Neural cell (in vitro differentiated cells): ENCODE measurements around the gene NDUFAF2. TPM values are rescaled to one million over a fixed set of nuclear protein-coding genes. Genes with fewer than 3 reads are reported as not detected.

ENCODE experiments used
- H2AFZ ChIP-seq: fragments of 200-600, 300-800 bp; sonication (generic), shearing (Covaris generic); 2 replicates; pipeline ENCODE4 v1.6.0; 2014; ENCODE audit warnings: low read depth, mild to moderate bottlenecking, antibody characterized with exemption, low read length, moderate library complexity
- H3F3A ChIP-seq: fragments of 200-600 bp; shearing (Covaris generic); 2 replicates; pipeline ENCODE4 v1.6.1; 2016; ENCODE audit warnings: mild to moderate bottlenecking, moderate library complexity, mixed read lengths, antibody characterized with exemption, low read length; ENCODE audit not compliant: insufficient read depth, poor library complexity, severe bottlenecking
- H3K27ac ChIP-seq: fragments of 200-600, 300-800 bp; sonication (generic), shearing (Covaris generic); 2 replicates; pipeline ENCODE4 v1.5.1; 2014; ENCODE audit warnings: mild to moderate bottlenecking, low read length, moderate library complexity
- H3K27me3 ChIP-seq: fragments of 300-800, 200-600 bp; sonication (generic), shearing (Covaris generic); 2 replicates; pipeline ENCODE4 v1.6.0; 2014; ENCODE audit warnings: mild to moderate bottlenecking, low read depth, low read length, moderate library complexity; ENCODE audit not compliant: insufficient read depth
- H3K36me3 ChIP-seq: fragments of 300-800, 200-600 bp; sonication (generic), shearing (Covaris generic); 2 replicates; pipeline ENCODE4 v1.5.1; 2014; ENCODE audit warnings: mild to moderate bottlenecking, antibody characterized with exemption, low read length, moderate library complexity; ENCODE audit not compliant: insufficient read depth
- H3K4me2 ChIP-seq: fragments of 300-800, 200-600 bp; sonication (generic), shearing (Covaris generic); 2 replicates; pipeline ENCODE4 v1.6.0; 2014; ENCODE audit warnings: mild to moderate bottlenecking, low read length
- H3K4me3 ChIP-seq: fragments of 300-800, 200-600 bp; sonication (generic), shearing (Covaris generic); 2 replicates; pipeline ENCODE4 v1.5.1; 2014; ENCODE audit warnings: mild to moderate bottlenecking, low read length, moderate library complexity
- H3K79me2 ChIP-seq: fragments of 200-600 bp; shearing (Covaris generic); replicated peaks from 2 replicates; pipeline ENCODE4 v1.6.0; 2014; ENCODE audit warnings: mild to moderate bottlenecking, low read length, moderate library complexity; ENCODE audit not compliant: insufficient read depth
- H3K9ac ChIP-seq: fragments of 300-800, 200-600 bp; sonication (generic), shearing (Covaris generic); 2 replicates; pipeline ENCODE4 v1.6.1; 2016; ENCODE audit warnings: mild to moderate bottlenecking, low read length, mixed read lengths
- H3K9me2 ChIP-seq: fragments of 200-600 bp; shearing (Covaris generic); 2 replicates; pipeline ENCODE4 v1.6.1; 2016; ENCODE audit warnings: mild to moderate bottlenecking, low read length, mixed read lengths; ENCODE audit not compliant: insufficient read depth
- H3K9me3 ChIP-seq: fragments of 200-600, 300-800 bp; sonication (generic), shearing (Covaris generic); 2 replicates; pipeline ENCODE4 v1.6.1; 2016; ENCODE audit warnings: mild to moderate bottlenecking, mixed run types, low read length, moderate library complexity, mixed read lengths
- H4K20me1 ChIP-seq: fragments of 200-600 bp; shearing (Covaris generic); 2 replicates; pipeline ENCODE4 v1.6.1; 2016; ENCODE audit warnings: mild to moderate bottlenecking, mixed run types; ENCODE audit not compliant: insufficient read depth
- EP300 ChIP-seq: fragments of 450-650 bp; conservative IDR thresholded peaks from 2 replicates; pipeline ENCODE4 v1.6.1; 2014; ENCODE audit warnings: antibody characterized with exemption, mild to moderate bottlenecking, moderate library complexity; ENCODE audit not compliant: poor library complexity, severe bottlenecking
- EZH2 ChIP-seq: fragments of 200-600, 300-800 bp; shearing (Covaris generic), sonication (generic); IDR thresholded peaks from 2 replicates; pipeline ENCODE4 v1.6.1; 2014; ENCODE audit warnings: antibody characterized with exemption, low read length, borderline replicate concordance, mild to moderate bottlenecking; ENCODE audit not compliant: insufficient read depth, poor library complexity, severe bottlenecking
- MXI1 ChIP-seq: fragments of 450-650 bp; conservative IDR thresholded peaks from 2 replicates; pipeline ENCODE4 v1.6.1; 2014; ENCODE audit warnings: antibody characterized with exemption, mild to moderate bottlenecking; ENCODE audit not compliant: poor library complexity, severe bottlenecking
- POLR2AphosphoS5 ChIP-seq: IDR thresholded peaks from 2 replicates; pipeline ENCODE4 v1.6.1; 2012
- RAD21 ChIP-seq: fragments of 450-650 bp; conservative IDR thresholded peaks from 2 replicates; pipeline ENCODE4 v1.6.1; 2014; ENCODE audit warnings: antibody characterized with exemption, mild to moderate bottlenecking, moderate library complexity
- SMC3 ChIP-seq: fragments of 450-650 bp; conservative IDR thresholded peaks from 2 replicates; pipeline ENCODE4 v1.6.1; 2014; ENCODE audit warnings: antibody characterized with exemption, mild to moderate bottlenecking, moderate library complexity; ENCODE audit not compliant: poor library complexity
- TAF1 ChIP-seq: IDR thresholded peaks from 2 replicates; pipeline ENCODE4 v1.6.1; 2012; ENCODE audit warnings: low read depth
- polyA plus RNA-seq: library from polyadenylated mRNA; depleted of rRNA; stranded (reverse); fragments of >200 nt; gene quantifications from 2 replicates; pipeline ENCODE4 v1.2.3, GENCODE V29; 2014
- TF ChIP-seq, protein P1 (sequence below): fragments of 450-650 bp; IDR thresholded peaks from 2 replicates; pipeline ENCODE4 v1.5.1; 2014; ENCODE audit warnings: antibody characterized with exemption, mild to moderate bottlenecking, moderate library complexity; ENCODE audit not compliant: poor library complexity, severe bottlenecking
- TF ChIP-seq, protein P2 (sequence below): IDR thresholded peaks from 2 replicates; pipeline ENCODE4 v1.6.1; 2012; ENCODE audit warnings: borderline replicate concordance

Gene NDUFAF2
- polyA plus RNA-seq, 1 donor from 2014 or later = 53.6 TPM

DNA sequence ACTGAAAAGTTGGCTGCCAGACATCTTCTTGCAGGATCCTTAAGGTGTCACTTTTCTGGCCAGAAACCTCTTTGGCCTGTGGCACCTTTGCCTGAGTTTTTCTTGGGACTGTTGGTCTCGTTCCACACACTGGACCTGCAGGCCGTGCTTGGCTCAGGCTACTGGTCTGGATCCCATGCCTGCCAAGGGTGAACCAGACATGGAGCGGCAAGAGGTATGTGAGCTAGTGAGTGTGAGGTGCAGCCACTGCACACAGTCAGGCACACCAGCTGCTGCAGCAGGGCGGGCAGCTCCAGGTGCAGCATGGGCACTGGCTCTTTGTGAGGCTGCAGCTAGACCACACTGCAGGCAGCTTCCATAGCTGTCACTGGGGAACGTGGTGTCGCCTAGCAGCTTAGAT lies 47.9 kb downstream of the NDUFAF2 start:
- no peaks in the 10 kb centered on the region for H3K9me2 ChIP-seq
- H3K27ac ChIP-seq = no peak overlapping the region
- H3K36me3 ChIP-seq = no peaks in the 10 kb centered on the region

DNA sequence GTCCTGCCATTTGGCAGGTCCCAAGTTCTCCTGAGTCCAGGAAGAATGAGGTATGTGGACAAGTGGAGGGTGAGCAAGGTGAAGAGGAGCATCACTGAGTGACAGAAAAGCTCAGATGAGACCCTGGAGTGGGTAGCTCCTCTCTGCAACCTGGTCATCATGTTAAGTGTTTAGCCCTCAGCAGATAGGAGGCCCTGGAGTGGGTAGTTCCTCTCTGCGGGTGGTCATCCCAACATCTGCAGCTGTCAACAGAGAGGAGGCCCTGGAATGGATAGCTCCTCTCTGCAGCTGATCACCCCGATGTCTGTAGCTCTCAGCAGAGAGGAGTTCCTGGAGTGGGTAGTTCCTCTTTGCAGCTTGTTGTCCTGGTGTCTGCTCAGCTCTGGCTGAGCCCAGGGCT lies 48.4 kb downstream of the NDUFAF2 start:
- no peak for TF ChIP-seq SMC3
- TF ChIP-seq, protein P1, sequence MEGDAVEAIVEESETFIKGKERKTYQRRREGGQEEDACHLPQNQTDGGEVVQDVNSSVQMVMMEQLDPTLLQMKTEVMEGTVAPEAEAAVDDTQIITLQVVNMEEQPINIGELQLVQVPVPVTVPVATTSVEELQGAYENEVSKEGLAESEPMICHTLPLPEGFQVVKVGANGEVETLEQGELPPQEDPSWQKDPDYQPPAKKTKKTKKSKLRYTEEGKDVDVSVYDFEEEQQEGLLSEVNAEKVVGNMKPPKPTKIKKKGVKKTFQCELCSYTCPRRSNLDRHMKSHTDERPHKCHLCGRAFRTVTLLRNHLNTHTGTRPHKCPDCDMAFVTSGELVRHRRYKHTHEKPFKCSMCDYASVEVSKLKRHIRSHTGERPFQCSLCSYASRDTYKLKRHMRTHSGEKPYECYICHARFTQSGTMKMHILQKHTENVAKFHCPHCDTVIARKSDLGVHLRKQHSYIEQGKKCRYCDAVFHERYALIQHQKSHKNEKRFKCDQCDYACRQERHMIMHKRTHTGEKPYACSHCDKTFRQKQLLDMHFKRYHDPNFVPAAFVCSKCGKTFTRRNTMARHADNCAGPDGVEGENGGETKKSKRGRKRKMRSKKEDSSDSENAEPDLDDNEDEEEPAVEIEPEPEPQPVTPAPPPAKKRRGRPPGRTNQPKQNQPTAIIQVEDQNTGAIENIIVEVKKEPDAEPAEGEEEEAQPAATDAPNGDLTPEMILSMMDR = no peak
- TF ChIP-seq, protein P2, sequence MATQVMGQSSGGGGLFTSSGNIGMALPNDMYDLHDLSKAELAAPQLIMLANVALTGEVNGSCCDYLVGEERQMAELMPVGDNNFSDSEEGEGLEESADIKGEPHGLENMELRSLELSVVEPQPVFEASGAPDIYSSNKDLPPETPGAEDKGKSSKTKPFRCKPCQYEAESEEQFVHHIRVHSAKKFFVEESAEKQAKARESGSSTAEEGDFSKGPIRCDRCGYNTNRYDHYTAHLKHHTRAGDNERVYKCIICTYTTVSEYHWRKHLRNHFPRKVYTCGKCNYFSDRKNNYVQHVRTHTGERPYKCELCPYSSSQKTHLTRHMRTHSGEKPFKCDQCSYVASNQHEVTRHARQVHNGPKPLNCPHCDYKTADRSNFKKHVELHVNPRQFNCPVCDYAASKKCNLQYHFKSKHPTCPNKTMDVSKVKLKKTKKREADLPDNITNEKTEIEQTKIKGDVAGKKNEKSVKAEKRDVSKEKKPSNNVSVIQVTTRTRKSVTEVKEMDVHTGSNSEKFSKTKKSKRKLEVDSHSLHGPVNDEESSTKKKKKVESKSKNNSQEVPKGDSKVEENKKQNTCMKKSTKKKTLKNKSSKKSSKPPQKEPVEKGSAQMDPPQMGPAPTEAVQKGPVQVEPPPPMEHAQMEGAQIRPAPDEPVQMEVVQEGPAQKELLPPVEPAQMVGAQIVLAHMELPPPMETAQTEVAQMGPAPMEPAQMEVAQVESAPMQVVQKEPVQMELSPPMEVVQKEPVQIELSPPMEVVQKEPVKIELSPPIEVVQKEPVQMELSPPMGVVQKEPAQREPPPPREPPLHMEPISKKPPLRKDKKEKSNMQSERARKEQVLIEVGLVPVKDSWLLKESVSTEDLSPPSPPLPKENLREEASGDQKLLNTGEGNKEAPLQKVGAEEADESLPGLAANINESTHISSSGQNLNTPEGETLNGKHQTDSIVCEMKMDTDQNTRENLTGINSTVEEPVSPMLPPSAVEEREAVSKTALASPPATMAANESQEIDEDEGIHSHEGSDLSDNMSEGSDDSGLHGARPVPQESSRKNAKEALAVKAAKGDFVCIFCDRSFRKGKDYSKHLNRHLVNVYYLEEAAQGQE = no peak
- TF ChIP-seq TAF1 = no peak
- TF ChIP-seq POLR2AphosphoS5 = no peak
- no peak for TF ChIP-seq RAD21
- no peak for TF ChIP-seq MXI1
- H3K27ac ChIP-seq = no peak overlapping the region

More for the DNA sequence above, 47.9 kb downstream of the NDUFAF2 start:
- no peak overlapping the region for H2AFZ ChIP-seq
- H3K9ac ChIP-seq = no peak overlapping the region
- H3K4me3 ChIP-seq = no peak overlapping the region
- TF ChIP-seq, protein P1 = no peak
- TF ChIP-seq, protein P2 = no peak
- no peak for TF ChIP-seq MXI1
- TF ChIP-seq TAF1 = no peak
- TF ChIP-seq EP300 = no peak
- no peak for TF ChIP-seq RAD21
- no peak for TF ChIP-seq SMC3
- TF ChIP-seq POLR2AphosphoS5 = no peak
- TF ChIP-seq EZH2 = no peak
- no peak overlapping the region for H3K4me2 ChIP-seq
- H3K27me3 ChIP-seq = no peaks in the 10 kb centered on the region
- H3K79me2 ChIP-seq = no peaks in the 10 kb centered on the region
- H3K9me3 ChIP-seq = no peaks in the 10 kb centered on the region
- H3F3A ChIP-seq = no peaks in the 10 kb centered on the region
- no peaks in the 10 kb centered on the region for H4K20me1 ChIP-seq

More for the DNA sequence above, 48.4 kb downstream of the NDUFAF2 start:
- no peak overlapping the region for H3K4me3 ChIP-seq
- no peaks in the 10 kb centered on the region for H3K36me3 ChIP-seq
- H3K27me3 ChIP-seq = no peaks in the 10 kb centered on the region
- no peak overlapping the region for H2AFZ ChIP-seq
- no peaks in the 10 kb centered on the region for H3K79me2 ChIP-seq
- no peaks in the 10 kb centered on the region for H4K20me1 ChIP-seq
- H3K9ac ChIP-seq = no peak overlapping the region
- H3K4me2 ChIP-seq = no peak overlapping the region
- H3F3A ChIP-seq = no peaks in the 10 kb centered on the region
- no peaks in the 10 kb centered on the region for H3K9me2 ChIP-seq
- no peaks in the 10 kb centered on the region for H3K9me3 ChIP-seq
